CD4-positive, alpha-beta T cell treated with Interleukin-21 for 1 hour (primary cell): ENCODE data around the gene GSC2.

Experiments
- DNase-seq: peaks from one replicate; pipeline ENCODE4 v3.0.0-alpha.2; 2020

The GSC2 gene

GRCh38 chr22:19152942-19153883 is 3.1 kb upstream of the GSC2 start:
- DNase-seq, result no peak

- DNase-seq, result no peak
Measured at GRCh38 chr22:19151329-19152191, 1.5 kb upstream of the GSC2 start.

- no peak for DNase-seq
Measured at GRCh38 chr22:19150482-19151328, 613 bp upstream of the GSC2 start.

GRCh38 chr22:19149047-19149883 is 827 bp downstream of the GSC2 start:
- DNase-seq, result peak; percentile 40

- no peak for DNase-seq
Measured at GRCh38 chr22:19148417-19149046, 1.6 kb downstream of the GSC2 start.

- no peak for DNase-seq
Measured at GRCh38 chr22:19147195-19147780, 2.8 kb downstream of the GSC2 start.

GRCh38 chr22:19146215-19146968 is 3.7 kb downstream of the GSC2 start:
- DNase-seq, result no peak

- peak; percentile 51 for DNase-seq
Measured at GRCh38 chr22:19143967-19144400, 6.1 kb downstream of the GSC2 start.

GRCh38 chr22:19143212-19143611 is 6.9 kb downstream of the GSC2 start:
- DNase-seq, result no peak

- DNase-seq, result no peak
Measured at GRCh38 chr22:19142394-19142793, 7.7 kb downstream of the GSC2 start.

- no peak for DNase-seq
Measured at GRCh38 chr22:19139974-19140373, 10.1 kb downstream of the GSC2 start.

- no peak for DNase-seq
Measured at GRCh38 chr22:19139001-19139356, 11.1 kb downstream of the GSC2 start.

GRCh38 chr22:19138217-19139000 is 11.7 kb downstream of the GSC2 start:
- DNase-seq, result no peak

- no peak for DNase-seq
Measured at GRCh38 chr22:19137384-19138216, 12.5 kb downstream of the GSC2 start.

- no peak for DNase-seq
Measured at GRCh38 chr22:19136915-19137314, 13.2 kb downstream of the GSC2 start.

- no peak for DNase-seq
Measured at GRCh38 chr22:19134874-19135273, 15.2 kb downstream of the GSC2 start.

GRCh38 chr22:19134176-19134831 is 15.8 kb downstream of the GSC2 start:
- DNase-seq, result no peak

GRCh38 chr22:19133561-19133960 is 16.5 kb downstream of the GSC2 start:
- no peak for DNase-seq
